ENCODE results near the gene RAB31. TPM values are rescaled to one million over a fixed set of nuclear protein-coding genes. Genes with fewer than 3 reads are reported as not detected.

Gene RAB31
- polyA plus RNA-seq, 2 of the 4 experiments (the other 2 are of a cell fraction) = 16.9 to 46.3 TPM

GRCh38 chr18:9814431-9814830 lies 106.3 kb downstream of the RAB31 start (continued):
- TF ChIP-seq, protein P1, sequence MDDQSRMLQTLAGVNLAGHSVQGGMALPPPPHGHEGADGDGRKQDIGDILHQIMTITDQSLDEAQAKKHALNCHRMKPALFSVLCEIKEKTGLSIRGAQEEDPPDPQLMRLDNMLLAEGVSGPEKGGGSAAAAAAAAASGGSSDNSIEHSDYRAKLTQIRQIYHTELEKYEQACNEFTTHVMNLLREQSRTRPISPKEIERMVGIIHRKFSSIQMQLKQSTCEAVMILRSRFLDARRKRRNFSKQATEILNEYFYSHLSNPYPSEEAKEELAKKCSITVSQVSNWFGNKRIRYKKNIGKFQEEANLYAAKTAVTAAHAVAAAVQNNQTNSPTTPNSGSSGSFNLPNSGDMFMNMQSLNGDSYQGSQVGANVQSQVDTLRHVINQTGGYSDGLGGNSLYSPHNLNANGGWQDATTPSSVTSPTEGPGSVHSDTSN (IDR thresholded peaks at IDR 0.05) = no peak
- no peak for TF ChIP-seq RARB (CRISPR knock-in tag; IDR thresholded peaks at IDR 0.05)
- TF ChIP-seq RAD21 (conservative IDR thresholded peaks at IDR 0.05 in 1 of 2, IDR thresholded peaks at IDR 0.05 in 1 of 2) = no peak
- peak; percentile 70 for TF ChIP-seq GATA3 (IDR thresholded peaks at IDR 0.05; ENCODE audit: borderline replicate concordance)
- no peak for TF ChIP-seq NPAS2 (CRISPR knock-in tag; IDR thresholded peaks at IDR 0.05; ENCODE audit: borderline replicate concordance)
- no peak for TF ChIP-seq EP300 (IDR thresholded peaks at IDR 0.05)
- TF ChIP-seq JUNB (IDR thresholded peaks at IDR 0.05) = peak; percentile 65
- TF ChIP-seq MAX (IDR thresholded peaks at IDR 0.05) = peak; percentile 40; the same call in 1 of the 2 replicates
- no peak for TF ChIP-seq RFX5 (IDR thresholded peaks at IDR 0.05)
- no peak for TF ChIP-seq HOXB13 (CRISPR knock-in tag; IDR thresholded peaks at IDR 0.05; ENCODE audit: low read depth)
- TF ChIP-seq MAFK (IDR thresholded peaks at IDR 0.05; ENCODE audit: partially characterized antibody) = peak; percentile 95
- peak; percentile 26 to 38; a peak in 1 of 5 replicates for TF ChIP-seq JUN (IDR thresholded peaks at IDR 0.05)

DNA sequence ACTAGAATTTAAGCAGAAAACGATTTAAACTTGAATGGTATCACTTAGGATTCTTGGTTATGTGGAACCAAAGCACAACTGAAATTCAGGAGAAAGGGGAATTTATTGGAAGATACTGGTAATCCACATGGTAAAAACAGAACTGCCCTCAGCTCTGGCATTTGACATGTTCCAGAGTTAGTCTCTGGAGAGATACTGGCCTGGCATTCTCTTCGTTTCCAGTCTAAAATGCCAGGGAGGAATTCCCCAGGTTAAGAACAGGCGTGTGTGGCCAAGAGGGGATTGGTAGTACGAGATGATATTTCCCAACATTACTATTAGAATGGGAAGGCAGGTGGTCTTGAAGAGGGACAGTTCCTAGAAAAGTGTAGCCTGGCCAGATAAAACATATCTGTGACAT lies 109.2 kb downstream of the RAB31 start:
- CTCF ChIA-PET = no interaction called here

More for the DNA sequence above, 109.2 kb downstream of the RAB31 start:
- ATAC-seq = no peak
- Histone ChIP-seq H3K4me1 (peaks cover 16% of the 10 kb centered on the region), H3K4me2 (no peak overlapping the region), H3K27ac (no peak overlapping the region), H3K9me3 (0 out of 3 replicates have a peak, but pooled peaks cover 10% of the 10 kb centered on the region), H3K4me3 (no peak overlapping the region)
- DNase-seq (ENCODE audit: low read depth in 1 of 2, low spot score in 1 of 2) = no peak
- no peak for FAIRE-seq
- TF ChIP-seq, protein P2, sequence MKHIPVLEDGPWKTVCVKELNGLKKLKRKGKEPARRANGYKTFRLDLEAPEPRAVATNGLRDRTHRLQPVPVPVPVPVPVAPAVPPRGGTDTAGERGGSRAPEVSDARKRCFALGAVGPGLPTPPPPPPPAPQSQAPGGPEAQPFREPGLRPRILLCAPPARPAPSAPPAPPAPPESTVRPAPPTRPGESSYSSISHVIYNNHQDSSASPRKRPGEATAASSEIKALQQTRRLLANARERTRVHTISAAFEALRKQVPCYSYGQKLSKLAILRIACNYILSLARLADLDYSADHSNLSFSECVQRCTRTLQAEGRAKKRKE (CRISPR knock-in tag; IDR thresholded peaks at IDR 0.05; ENCODE audit: low read depth) = no peak
- no peak for TF ChIP-seq BHLHE40 (IDR thresholded peaks at IDR 0.05; ENCODE audit: low read depth, low read length)
- no peak for TF ChIP-seq ZNF302 (CRISPR knock-in tag; IDR thresholded peaks at IDR 0.05)
- no peak for TF ChIP-seq ZFP36 (IDR thresholded peaks at IDR 0.05; ENCODE audit: borderline replicate concordance, partially characterized antibody)
- no peak for TF ChIP-seq HOXA7 (CRISPR knock-in tag; IDR thresholded peaks at IDR 0.05)
- TF ChIP-seq, protein P3, sequence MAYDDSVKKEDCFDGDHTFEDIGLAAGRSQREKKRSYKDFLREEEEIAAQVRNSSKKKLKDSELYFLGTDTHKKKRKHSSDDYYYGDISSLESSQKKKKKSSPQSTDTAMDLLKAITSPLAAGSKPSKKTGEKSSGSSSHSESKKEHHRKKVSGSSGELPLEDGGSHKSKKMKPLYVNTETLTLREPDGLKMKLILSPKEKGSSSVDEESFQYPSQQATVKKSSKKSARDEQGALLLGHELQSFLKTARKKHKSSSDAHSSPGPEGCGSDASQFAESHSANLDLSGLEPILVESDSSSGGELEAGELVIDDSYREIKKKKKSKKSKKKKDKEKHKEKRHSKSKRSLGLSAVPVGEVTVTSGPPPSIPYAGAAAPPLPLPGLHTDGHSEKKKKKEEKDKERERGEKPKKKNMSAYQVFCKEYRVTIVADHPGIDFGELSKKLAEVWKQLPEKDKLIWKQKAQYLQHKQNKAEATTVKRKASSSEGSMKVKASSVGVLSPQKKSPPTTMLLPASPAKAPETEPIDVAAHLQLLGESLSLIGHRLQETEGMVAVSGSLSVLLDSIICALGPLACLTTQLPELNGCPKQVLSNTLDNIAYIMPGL (CRISPR knock-in tag; IDR thresholded peaks at IDR 0.05; ENCODE audit: borderline replicate concordance) = no peak
- no peak for TF ChIP-seq SREBF2 (IDR thresholded peaks at IDR 0.05)
- TF ChIP-seq, protein P4, sequence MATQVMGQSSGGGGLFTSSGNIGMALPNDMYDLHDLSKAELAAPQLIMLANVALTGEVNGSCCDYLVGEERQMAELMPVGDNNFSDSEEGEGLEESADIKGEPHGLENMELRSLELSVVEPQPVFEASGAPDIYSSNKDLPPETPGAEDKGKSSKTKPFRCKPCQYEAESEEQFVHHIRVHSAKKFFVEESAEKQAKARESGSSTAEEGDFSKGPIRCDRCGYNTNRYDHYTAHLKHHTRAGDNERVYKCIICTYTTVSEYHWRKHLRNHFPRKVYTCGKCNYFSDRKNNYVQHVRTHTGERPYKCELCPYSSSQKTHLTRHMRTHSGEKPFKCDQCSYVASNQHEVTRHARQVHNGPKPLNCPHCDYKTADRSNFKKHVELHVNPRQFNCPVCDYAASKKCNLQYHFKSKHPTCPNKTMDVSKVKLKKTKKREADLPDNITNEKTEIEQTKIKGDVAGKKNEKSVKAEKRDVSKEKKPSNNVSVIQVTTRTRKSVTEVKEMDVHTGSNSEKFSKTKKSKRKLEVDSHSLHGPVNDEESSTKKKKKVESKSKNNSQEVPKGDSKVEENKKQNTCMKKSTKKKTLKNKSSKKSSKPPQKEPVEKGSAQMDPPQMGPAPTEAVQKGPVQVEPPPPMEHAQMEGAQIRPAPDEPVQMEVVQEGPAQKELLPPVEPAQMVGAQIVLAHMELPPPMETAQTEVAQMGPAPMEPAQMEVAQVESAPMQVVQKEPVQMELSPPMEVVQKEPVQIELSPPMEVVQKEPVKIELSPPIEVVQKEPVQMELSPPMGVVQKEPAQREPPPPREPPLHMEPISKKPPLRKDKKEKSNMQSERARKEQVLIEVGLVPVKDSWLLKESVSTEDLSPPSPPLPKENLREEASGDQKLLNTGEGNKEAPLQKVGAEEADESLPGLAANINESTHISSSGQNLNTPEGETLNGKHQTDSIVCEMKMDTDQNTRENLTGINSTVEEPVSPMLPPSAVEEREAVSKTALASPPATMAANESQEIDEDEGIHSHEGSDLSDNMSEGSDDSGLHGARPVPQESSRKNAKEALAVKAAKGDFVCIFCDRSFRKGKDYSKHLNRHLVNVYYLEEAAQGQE (IDR thresholded peaks at IDR 0.05) = no peak
- no peak for TF ChIP-seq HEYL (CRISPR knock-in tag; IDR thresholded peaks at IDR 0.05)
- TF ChIP-seq ELK1 (IDR thresholded peaks at IDR 0.05; ENCODE audit: low read depth, low read length) = no peak
- no peak for TF ChIP-seq NR3C1 (IDR thresholded peaks at IDR 0.05)
- no peak for TF ChIP-seq MAFK (IDR thresholded peaks at IDR 0.05; ENCODE audit: partially characterized antibody)
- TF ChIP-seq KDM1A (IDR thresholded peaks at IDR 0.05; ENCODE audit: low read depth) = no peak
- TF ChIP-seq POLR2A (IDR thresholded peaks at IDR 0.05; ENCODE audit: low read length) = no peak
- TF ChIP-seq HDAC2 (IDR thresholded peaks at IDR 0.05) = no peak
- POLR2A ChIA-PET = no interaction called here
- 90% methylated on average over 4 of the region's 4 CpGs for WGBS (ENCODE audit: missing lambda C conversion rate)

Data from A549 (cell line).